ENCODE results near the gene TMEM192. TPM values are rescaled to one million over a fixed set of nuclear protein-coding genes. Genes with fewer than 3 reads are reported as not detected.

Gene TMEM192
- total and polyA plus RNA-seq, 2 of the 8 experiments (the other 6 are each of a cell fraction or from before 2014, with no cell fraction given), result 7.3 to 10.9 TPM

DNA sequence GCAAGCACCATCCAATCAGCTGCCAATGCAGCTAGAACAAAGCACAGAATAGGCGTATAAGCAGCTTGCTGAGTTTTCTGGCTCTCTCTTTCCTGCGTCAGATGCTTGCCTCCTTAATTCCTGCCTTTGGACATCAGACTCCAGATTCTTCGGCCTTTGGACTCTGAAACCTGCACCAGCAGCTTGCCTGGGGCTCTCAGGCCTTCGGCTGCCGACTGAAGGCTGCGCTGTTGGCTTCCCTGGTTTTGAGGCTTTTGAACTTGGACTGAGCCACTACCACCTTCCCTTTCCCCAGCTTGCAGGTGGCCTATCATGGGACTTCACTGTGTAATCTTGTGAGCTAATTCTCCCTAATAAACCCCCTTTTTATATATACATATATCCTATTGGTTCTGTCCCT lies 6.1 kb downstream of the TMEM192 start:
- no peak overlapping the region for H3K27ac ChIP-seq (ENCODE audit: low read depth, low read length)
- H4K5ac ChIP-seq (ENCODE audit: insufficient read length, low read depth, low read length), result no peak overlapping the region
- no peaks in the 10 kb centered on the region for H3K4me1 ChIP-seq (replicated peaks in 1 of 4; ENCODE audit: control insufficient read depth in 3 of 4, insufficient read depth in 4 of 4, low read length in 3 of 4)
- no peak overlapping the region for H2BK5ac ChIP-seq (ENCODE audit: low read depth, low read length)
- H2BK20ac ChIP-seq (ENCODE audit: low read length), result no peak overlapping the region
- no peak overlapping the region for H2AK5ac ChIP-seq (ENCODE audit: low read depth, low read length)
- ChIA-PET CTCF (ENCODE audit: partially characterized antibody) (interaction anchor here (0.8 to 3.2 kb wide), 2 partner anchors 9 to 175 kb away, joined by 3 to 14 read pairs; no protein-coding TSS in a partner anchor), POLR2A (ENCODE audit: partially characterized antibody) (interaction anchor here (0.9 kb wide), 1 partner anchor 139 kb away, joined by 3 read pairs; no protein-coding TSS in a partner anchor)
- no peak overlapping the region for H3K14ac ChIP-seq (ENCODE audit: insufficient read length)
- H3K4me3 ChIP-seq (ENCODE audit: extremely low read depth in 1 of 4, insufficient read depth in 2 of 4, low read depth in 3 of 4, low read length in 4 of 4), result no peak overlapping the region
- H3K4me2 ChIP-seq (ENCODE audit: insufficient read depth in 1 of 2, low read depth in 2 of 2, low read length in 2 of 2), result no peak overlapping the region
- DNase-seq (ENCODE audit: low read depth in 1 of 2, low spot score in 2 of 2) (no peak), FAIRE-seq (no peak)
- no peaks in the 10 kb centered on the region for H3K36me3 ChIP-seq (ENCODE audit: control insufficient read depth in 2 of 4, insufficient read depth in 4 of 4, low read length in 3 of 4)
- H3K23me2 ChIP-seq (ENCODE audit: low read depth, low read length), result no peaks in the 10 kb centered on the region
- no peak overlapping the region for H3K9ac ChIP-seq (replicated peaks in 1 of 4; ENCODE audit: extremely low read depth in 1 of 4, low read depth in 3 of 4, low read length in 3 of 4)
- H3K4ac ChIP-seq (replicated peaks; ENCODE audit: insufficient read length, low read depth, low read length), result no peak overlapping the region
- no peaks in the 10 kb centered on the region for H3K9me3 ChIP-seq (ENCODE audit: insufficient read depth in 2 of 2, low read depth in 1 of 2, low read length in 1 of 2)
- no peak overlapping the region for H2AFZ ChIP-seq (ENCODE audit: low read length)
- no peak overlapping the region for H2BK15ac ChIP-seq (ENCODE audit: low read length)
- no peaks in the 10 kb centered on the region for H3K79me1 ChIP-seq (ENCODE audit: low read depth, low read length)
- WGBS, 2 experiments (ENCODE audit: extremely low coverage in 1 of 2, insufficient coverage in 1 of 2, insufficient read length in 1 of 2, insufficient replicate concordance in 2 of 2, low coverage in 1 of 2, low lambda C conversion rate in 2 of 2, missing lambda C conversion rate in 1 of 2), result 91% methylated on average over 6 of the region's 6 CpGs; no CpG with 5 or more reads in 1 of the 2 experiments
- H3K56ac ChIP-seq (replicated peaks; ENCODE audit: insufficient read length, low read depth, low read length), result no peak overlapping the region
- H2BK12ac ChIP-seq (ENCODE audit: low read depth, low read length), result no peak overlapping the region
- H4K20me1 ChIP-seq (replicated peaks in 1 of 2; ENCODE audit: control insufficient read depth in 1 of 2, insufficient read depth in 2 of 2, low read length in 2 of 2), result no peaks in the 10 kb centered on the region
- no peak overlapping the region for H4K91ac ChIP-seq (replicated peaks; ENCODE audit: insufficient read length, low read length)
- no peaks in the 10 kb centered on the region for H3K79me2 ChIP-seq (ENCODE audit: control insufficient read depth in 1 of 2, insufficient read depth in 2 of 2, low read length in 2 of 2)
- no peak overlapping the region; the same call in 1 of the 2 replicates for H3K18ac ChIP-seq (ENCODE audit: extremely low read depth, low read length)
- TF ChIP-seq ATF3 (IDR thresholded peaks at IDR 0.05; ENCODE audit: insufficient read depth, low read depth, low read length), result no peak
- no peak for TF ChIP-seq SAP30 (IDR thresholded peaks at IDR 0.05; ENCODE audit: insufficient read depth, insufficient replicate concordance, low read length)
- TF ChIP-seq KDM4A (IDR thresholded peaks at IDR 0.05; ENCODE audit: low read depth, low read length, severe bottlenecking), result no peak
- no peak for TF ChIP-seq TAF1 (IDR thresholded peaks at IDR 0.05; ENCODE audit: low read depth, low read length)
- no peak for TF ChIP-seq KDM1A (IDR thresholded peaks at IDR 0.05; ENCODE audit: borderline replicate concordance, low read length)
- no peak for TF ChIP-seq TCF12 (IDR thresholded peaks at IDR 0.05; ENCODE audit: low read depth, low read length)
- no peak for TF ChIP-seq ASH2L (IDR thresholded peaks at IDR 0.05; ENCODE audit: low read length)
- TF ChIP-seq FOSL1 (IDR thresholded peaks at IDR 0.05; ENCODE audit: insufficient read depth, low read depth, low read length), result no peak
- no peak for TF ChIP-seq SP1 (IDR thresholded peaks at IDR 0.05; ENCODE audit: low read depth, low read length)
- TF ChIP-seq POU5F1 (IDR thresholded peaks at IDR 0.05; ENCODE audit: low read depth, low read length), result no peak
- H3K23ac ChIP-seq (ENCODE audit: insufficient read length), result no peak overlapping the region
- no peaks in the 10 kb centered on the region for H3K27me3 ChIP-seq (replicated peaks in 1 of 4; ENCODE audit: control insufficient read depth in 3 of 4, extremely low read depth in 1 of 4, insufficient read depth in 3 of 4, low read length in 3 of 4)
- H2BK120ac ChIP-seq (replicated peaks; ENCODE audit: low read depth, low read length), result no peak overlapping the region
- H4K8ac ChIP-seq (ENCODE audit: extremely low read depth, insufficient read depth, low read length), result no peak overlapping the region; the same call in 1 of the 2 replicates

Measured in H1 (cell line).